Mesenteric fat pad (tissue), 1 donor: ENCODE data around the gene STX1B. TPM values are rescaled to one million over a fixed set of nuclear protein-coding genes. Genes with fewer than 3 reads are reported as not detected.
"Not testable (repeated sequence)": the region's sequence is repeated elsewhere in the genome, so short reads cannot be mapped to it uniquely, and the experiment has no call there.

Experiments used
- DNase-seq: peaks from one replicate; pipeline ENCODE4 v3.0.0-alpha.2; 2020; ENCODE audit warnings: low spot score
- total RNA-seq: library from RNA; stranded (reverse); fragmentation: NEBNext Ultra II Directional; extraction: Animal tissue kit (Norgen Biotek cat#: 25700); gene quantifications from one replicate; pipeline ENCODE4 v1.2.1, GENCODE V29; 2021
- donor health status: DM: yes; HTN: yes; CAD: no.

The STX1B gene
- total RNA-seq, 1 donor from 2014 or later = 1.5 TPM

DNA sequence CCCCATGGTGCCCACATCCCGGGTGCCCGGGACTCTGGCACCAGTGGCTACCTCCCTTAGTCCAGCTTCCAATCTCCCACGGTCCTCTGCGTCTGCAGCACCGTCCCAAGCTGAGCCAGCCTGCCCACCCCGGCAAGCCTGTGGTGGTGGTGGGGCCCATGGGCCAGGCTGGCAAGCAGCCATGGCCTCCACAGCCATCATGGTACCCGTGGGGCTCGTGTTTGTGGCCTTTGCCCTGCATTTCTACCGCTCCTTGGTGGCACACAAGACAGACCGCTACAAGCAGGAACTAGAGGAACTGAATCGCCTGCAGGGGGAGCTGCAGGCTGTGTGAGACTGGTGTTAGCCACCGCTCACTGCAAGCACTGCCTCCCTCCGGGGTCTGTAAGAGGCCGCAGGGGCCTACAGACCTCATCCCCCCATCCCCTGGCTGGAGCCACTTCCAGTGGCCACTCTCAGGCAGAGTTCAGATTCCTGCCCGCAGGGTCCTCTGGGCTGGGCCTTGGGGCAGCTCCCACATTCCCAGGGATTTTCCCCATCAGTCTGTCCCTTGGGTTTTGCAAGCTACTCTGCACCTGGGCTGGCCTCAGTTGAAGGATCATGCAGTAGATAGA lies 56.8 kb downstream of the STX1B start:
- no peak for DNase-seq

GRCh38 chr16:30953111-30953510 lies 57.3 kb downstream of the STX1B start:
- no peak for DNase-seq

GRCh38 chr16:30951750-30952149 lies 58.7 kb downstream of the STX1B start:
- no peak for DNase-seq

DNA sequence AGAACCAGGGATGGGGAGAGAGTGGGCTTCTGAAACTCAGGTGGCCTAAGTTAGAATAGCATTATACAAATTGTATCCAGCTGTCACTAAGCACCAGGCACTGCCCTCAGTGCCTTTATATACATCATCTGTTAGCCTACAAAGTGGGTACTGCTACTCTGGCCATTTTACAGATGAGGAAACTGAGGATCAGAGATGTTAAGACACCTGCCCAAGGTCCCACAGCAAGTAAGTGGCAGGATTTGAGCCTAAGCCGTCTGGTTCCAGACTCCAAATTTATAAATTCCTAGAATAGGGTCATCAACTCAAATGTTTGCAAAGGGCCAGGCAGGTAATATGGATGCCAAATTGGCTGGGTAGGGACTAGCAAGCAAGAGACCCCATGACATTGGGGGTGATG lies 59.2 kb downstream of the STX1B start:
- DNase-seq = no peak

DNA sequence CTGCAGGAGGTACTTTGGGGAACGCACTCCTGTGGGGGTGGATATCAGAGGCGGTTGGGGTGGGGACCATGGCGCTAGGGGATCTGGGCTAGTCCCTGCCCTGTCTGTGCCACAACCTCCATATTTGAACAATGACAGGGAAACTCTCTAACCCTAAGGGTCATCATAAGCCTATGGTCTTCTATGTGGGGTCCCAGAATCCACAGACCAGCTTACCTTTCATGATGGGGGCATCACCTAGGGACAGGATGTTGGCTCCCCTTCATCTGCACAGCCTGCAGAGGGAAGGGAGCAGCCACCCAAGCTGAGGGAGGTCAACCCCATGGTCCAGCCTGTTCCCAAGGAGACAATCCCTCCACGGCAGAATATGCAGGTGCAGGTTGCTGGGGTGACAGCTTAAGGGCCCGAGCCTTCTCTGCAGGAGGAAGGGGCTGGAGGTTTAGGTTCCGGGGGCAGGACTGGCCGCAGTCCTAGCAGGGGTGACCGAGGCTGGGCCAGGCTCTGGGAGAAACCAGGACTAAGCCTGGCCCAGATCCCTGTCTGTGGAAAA lies 59.8 kb downstream of the STX1B start:
- DNase-seq = no peak

- peak; percentile 93 for DNase-seq
Measured at GRCh38 chr16:30949650-30950515, 60.6 kb downstream of the STX1B start.

DNA sequence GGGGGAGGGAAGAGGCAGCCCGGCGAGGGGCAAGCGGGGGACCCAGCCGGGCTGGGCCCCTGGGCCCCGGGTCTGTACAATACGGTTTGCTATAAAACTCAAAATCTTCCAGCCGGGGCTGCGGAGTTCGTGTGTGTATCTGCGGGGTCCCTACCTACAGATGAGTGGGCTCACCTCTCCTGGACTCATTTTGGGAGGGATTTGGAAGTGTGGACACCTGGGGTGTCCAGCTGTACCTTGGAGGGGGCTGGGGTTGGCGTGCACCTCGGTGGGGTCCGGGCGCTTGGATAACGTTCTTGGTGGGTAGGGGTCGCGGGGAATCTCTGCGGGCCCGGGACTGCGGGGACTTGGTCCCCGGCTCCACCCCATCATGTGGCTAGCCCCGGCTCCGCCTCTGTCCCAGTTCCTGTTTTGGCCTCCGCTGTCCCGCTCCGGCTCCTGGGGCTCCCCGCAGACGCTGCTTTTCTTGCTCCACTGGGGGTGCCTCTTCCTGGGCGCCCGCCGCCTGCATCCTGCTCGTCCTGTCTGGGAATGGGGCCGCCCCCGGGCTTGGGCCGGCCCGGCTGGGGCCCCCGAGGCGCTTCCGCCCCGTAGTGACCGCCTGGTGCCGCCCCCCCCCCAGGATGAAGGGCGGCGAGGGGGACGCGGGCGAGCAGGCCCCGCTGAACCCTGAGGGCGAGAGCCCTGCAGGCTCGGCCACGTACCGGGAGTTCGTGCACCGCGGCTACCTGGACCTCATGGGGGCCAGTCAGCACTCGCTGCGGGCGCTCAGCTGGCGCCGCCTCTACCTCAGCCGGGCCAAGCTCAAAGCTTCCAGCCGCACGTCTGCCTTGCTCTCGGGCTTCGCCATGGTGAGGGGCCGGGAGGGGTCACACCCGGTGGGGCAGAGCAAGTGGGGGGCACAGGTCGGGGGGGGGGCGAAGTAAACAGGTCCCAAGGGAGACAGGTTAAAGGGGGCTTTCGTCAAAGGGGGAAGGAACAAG lies 61.5 kb downstream of the STX1B start, which contains the start of gene ORAI3:
Gene ORAI3, plus strand, starts transcription at position 402 of the 983 bp plus-strand sequence. Its CDS starts 222 bp downstream, at position 624.
- DNase-seq = no peak

- no peak for DNase-seq
Measured at GRCh38 chr16:30947859-30948666, 62.4 kb downstream of the STX1B start.

DNA sequence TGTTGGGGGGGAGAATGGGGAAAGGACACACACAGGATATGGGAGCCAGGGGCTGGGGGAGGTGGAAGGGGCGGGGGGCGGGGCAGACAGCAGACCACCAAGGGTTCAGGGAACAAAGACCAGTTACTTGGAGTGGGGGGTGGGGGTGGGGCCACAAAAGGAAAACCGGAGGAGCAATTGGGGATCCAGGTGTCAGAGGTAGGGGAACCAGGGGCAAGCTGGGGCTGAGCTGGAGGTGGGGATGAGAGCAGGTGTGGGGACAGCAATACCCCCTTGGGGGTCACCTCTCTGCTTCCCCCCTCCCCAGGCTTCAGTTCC lies 62.9 kb downstream of the STX1B start:
- DNase-seq = no peak

- DNase-seq = no peak
Measured at GRCh38 chr16:30946671-30947540, 63.5 kb downstream of the STX1B start.

GRCh38 chr16:30944352-30944751 lies 66.1 kb downstream of the STX1B start:
- DNase-seq = no peak

- DNase-seq = no peak
Measured at GRCh38 chr16:30942426-30942806, 68.0 kb downstream of the STX1B start.

- DNase-seq = no peak
Measured at GRCh38 chr16:30941600-30942425, 68.6 kb downstream of the STX1B start.

DNA sequence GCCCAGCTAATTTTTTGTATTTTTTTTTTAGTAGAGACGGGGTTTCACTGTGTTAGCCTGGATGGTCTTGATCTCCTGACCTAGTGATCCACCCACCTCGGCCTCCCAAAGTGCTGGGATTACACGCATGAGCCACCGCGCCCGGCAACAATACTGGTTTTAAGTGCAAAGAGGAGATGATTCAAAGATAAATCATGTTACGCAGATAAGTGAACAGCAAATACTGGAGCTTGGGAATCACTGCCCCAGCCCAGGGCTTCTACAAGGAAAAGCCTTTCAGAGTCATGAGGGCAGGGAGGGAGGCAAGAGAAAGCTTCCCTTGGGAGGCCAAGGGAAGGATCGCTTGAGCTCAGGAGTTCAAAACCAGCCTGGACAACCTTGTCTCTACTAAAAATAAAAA lies 70.9 kb downstream of the STX1B start:
- DNase-seq = not testable (repeated sequence)
